Inflammatory macrophage treated with lipopolysaccharide for 4 hours (primary cell): ENCODE data around the gene BUB1B.
"Not testable (repeated sequence)": the region's sequence is repeated elsewhere in the genome, so short reads cannot be mapped to it uniquely, and the experiment has no call there.

Experiments used
- DNase-seq: peaks from one replicate; pipeline ENCODE4 v3.0.0-alpha.2; 2020

Gene BUB1B

GRCh38 chr15:40160689-40161688 is at the start of gene BUB1B:
Gene BUB1B, plus strand, starts transcription at chr15:40161069. Its CDS starts 152 bp downstream, at chr15:40161221.
- peak; percentile 92 for DNase-seq

GRCh38 chr15:40111888-40112287 is 49.0 kb upstream of the BUB1B start:
- DNase-seq, result no peak

- no peak for DNase-seq
Observed at GRCh38 chr15:40112789-40113188, 48.1 kb upstream of the BUB1B start.

GRCh38 chr15:40114218-40114617 is 46.7 kb upstream of the BUB1B start:
- DNase-seq, result no peak

GRCh38 chr15:40115106-40115505 is 45.8 kb upstream of the BUB1B start:
- not testable (repeated sequence) for DNase-seq

- peak; percentile 76 for DNase-seq
Observed at GRCh38 chr15:40115670-40116093, 45.2 kb upstream of the BUB1B start.

GRCh38 chr15:40118473-40118872 is 42.4 kb upstream of the BUB1B start:
- DNase-seq, result no peak

- peak; percentile 93 for DNase-seq
Observed at GRCh38 chr15:40121911-40122638, 38.8 kb upstream of the BUB1B start.

GRCh38 chr15:40122989-40123388 is 37.9 kb upstream of the BUB1B start:
- not testable (repeated sequence) for DNase-seq

GRCh38 chr15:40123863-40124262 is 37.0 kb upstream of the BUB1B start:
- not testable (repeated sequence) for DNase-seq

GRCh38 chr15:40124333-40124732 is 36.5 kb upstream of the BUB1B start:
- not testable (repeated sequence) for DNase-seq

- not testable (repeated sequence) for DNase-seq
Observed at GRCh38 chr15:40124807-40125285, 36.0 kb upstream of the BUB1B start.

GRCh38 chr15:40125950-40126349 is 34.9 kb upstream of the BUB1B start:
- no peak for DNase-seq

GRCh38 chr15:40128766-40129660 is 31.9 kb upstream of the BUB1B start:
- DNase-seq, result no peak

GRCh38 chr15:40130118-40130517 is 30.8 kb upstream of the BUB1B start:
- DNase-seq, result no peak

GRCh38 chr15:40130799-40131502 is 29.9 kb upstream of the BUB1B start:
- DNase-seq, result no peak

GRCh38 chr15:40133544-40133943 is 27.3 kb upstream of the BUB1B start:
- DNase-seq, result no peak

- DNase-seq, result no peak
Observed at GRCh38 chr15:40134885-40135284, 26.0 kb upstream of the BUB1B start.

GRCh38 chr15:40135846-40136450 is 24.9 kb upstream of the BUB1B start:
- not testable (repeated sequence) for DNase-seq

GRCh38 chr15:40136470-40137302 is 24.2 kb upstream of the BUB1B start:
- DNase-seq, result no peak
